HUES64 (cell line): ENCODE measurements around the gene UBR4.
"Not testable (repeated sequence)": the region's sequence is repeated elsewhere in the genome, so short reads cannot be mapped to it uniquely, and the experiment has no call there.

Experiments
- H3K27ac ChIP-seq: 2 replicates; pipeline ENCODE4 v1.7.0; 2013; ENCODE audit warnings: low read depth, low read length, inconsistent platforms
- H3K27me3 ChIP-seq: 2 replicates; pipeline ENCODE4 v1.6.1; 2013; ENCODE audit warnings: mild to moderate bottlenecking, low read length; ENCODE audit not compliant: insufficient read depth
- H3K36me3 ChIP-seq: 2 replicates; pipeline ENCODE4 v1.6.1; 2013; ENCODE audit warnings: mild to moderate bottlenecking, low read length; ENCODE audit not compliant: insufficient read depth
- H3K4me1 ChIP-seq: 2 replicates; pipeline ENCODE4 v1.6.1; 2013; ENCODE audit warnings: mild to moderate bottlenecking, low read length, moderate library complexity; ENCODE audit not compliant: insufficient read depth
- H3K4me3 ChIP-seq: 2 replicates; pipeline ENCODE4 v1.5.1; 2013; ENCODE audit warnings: mild to moderate bottlenecking, low read length, moderate library complexity
- H3K9ac ChIP-seq: 2 replicates; pipeline ENCODE4 v1.6.1; 2013; ENCODE audit warnings: mild to moderate bottlenecking, low read depth, low read length
- H3K9me3 ChIP-seq: 2 replicates; pipeline ENCODE4 v1.6.1; 2013; ENCODE audit warnings: low read depth, low read length; ENCODE audit not compliant: insufficient read depth
- WGBS: fragments of 150-250, 120-280 bp; methylation state at CpG from one replicate; pipeline ENCODE4 v1.1.7; 2013; ENCODE audit warnings: missing lambda C conversion rate; 5-methylcytosine and 5-hydroxymethylcytosine counted together

The UBR4 gene

GRCh38 chr1:19216585-19216984 is 6.5 kb upstream of the UBR4 start:
- H3K4me3 ChIP-seq, H3K27me3 ChIP-seq, H3K4me1 ChIP-seq, H3K9me3 ChIP-seq, H3K9ac ChIP-seq, H3K27ac ChIP-seq: not testable (repeated sequence)
- WGBS = 94% methylated on average over 4 of the region's 4 CpGs
- H3K36me3 ChIP-seq = peaks cover 91% of the 10 kb centered on the region

GRCh38 chr1:19213580-19213979 is 3.5 kb upstream of the UBR4 start:
- Histone ChIP-seq H3K27me3 (no peaks in the 10 kb centered on the region), H3K4me3 (no peak overlapping the region), H3K4me1 (peaks cover 9% of the 10 kb centered on the region), H3K9me3 (no peaks in the 10 kb centered on the region), H3K27ac (no peak overlapping the region), H3K9ac (no peak overlapping the region), H3K36me3 (peaks cover 61% of the 10 kb centered on the region)
- 100% methylated on average over 1 of the region's 1 CpG for WGBS

- H3K27me3 ChIP-seq = no peaks in the 10 kb centered on the region
- H3K9me3 ChIP-seq = no peaks in the 10 kb centered on the region
- no peak overlapping the region for H3K27ac ChIP-seq
- H3K36me3 ChIP-seq = peaks cover 47% of the 10 kb centered on the region
- no peak overlapping the region for H3K4me3 ChIP-seq
- no peak overlapping the region for H3K9ac ChIP-seq
- H3K4me1 ChIP-seq = peaks cover 11% of the 10 kb centered on the region
Measured at GRCh38 chr1:19212167-19212566, 2.1 kb upstream of the UBR4 start.

- WGBS = 24% methylated on average over 12 of the region's 12 CpGs
- Histone ChIP-seq H3K4me3 (peak overlapping the region; percentile 92), H3K27me3 (no peaks in the 10 kb centered on the region), H3K9me3 (no peaks in the 10 kb centered on the region), H3K4me1 (peaks cover 11% of the 10 kb centered on the region), H3K36me3 (peaks cover 36% of the 10 kb centered on the region), H3K9ac (peak overlapping the region; percentile 89), H3K27ac (peak overlapping the region; percentile 97)
Measured at GRCh38 chr1:19210772-19211549, 895 bp upstream of the UBR4 start.

- Histone ChIP-seq H3K27ac (peak overlapping the region; percentile 97), H3K27me3 (no peaks in the 10 kb centered on the region), H3K9ac (peak overlapping the region; percentile 89), H3K9me3 (no peaks in the 10 kb centered on the region), H3K4me3 (peak overlapping the region; percentile 92), H3K4me1 (peaks cover 11% of the 10 kb centered on the region), H3K36me3 (peaks cover 30% of the 10 kb centered on the region)
- 2% methylated on average over 27 of the region's 28 CpGs for WGBS
Measured at GRCh38 chr1:19209439-19209989, 552 bp downstream of the UBR4 start.

- H3K27ac ChIP-seq = peak overlapping the region; percentile 97
- H3K4me1 ChIP-seq = peaks cover 11% of the 10 kb centered on the region
- peak overlapping the region; percentile 89 for H3K9ac ChIP-seq
- H3K27me3 ChIP-seq = no peaks in the 10 kb centered on the region
- H3K36me3 ChIP-seq = peaks cover 24% of the 10 kb centered on the region
- WGBS = 48% methylated on average over 6 of the region's 8 CpGs
- H3K9me3 ChIP-seq = no peaks in the 10 kb centered on the region
- peak overlapping the region; percentile 92 for H3K4me3 ChIP-seq
Measured at GRCh38 chr1:19208710-19209438, 1.2 kb downstream of the UBR4 start.

GRCh38 chr1:19206947-19207346 is 3.1 kb downstream of the UBR4 start:
- Histone ChIP-seq H3K27me3 (no peaks in the 10 kb centered on the region), H3K9me3 (no peaks in the 10 kb centered on the region), H3K4me3 (no peak overlapping the region), H3K9ac (no peak overlapping the region), H3K4me1 (peaks cover 11% of the 10 kb centered on the region), H3K27ac (no peak overlapping the region), H3K36me3 (peaks cover 11% of the 10 kb centered on the region)
- 93% methylated on average over 3 of the region's 3 CpGs for WGBS

- no peak overlapping the region for H3K27ac ChIP-seq
- WGBS = 96% methylated on average over 5 of the region's 5 CpGs
- H3K9ac ChIP-seq = peak overlapping the region; percentile 14; the same call in 1 of the 2 replicates
Measured at GRCh38 chr1:19205845-19206244, 4.2 kb downstream of the UBR4 start.

GRCh38 chr1:19205403-19205802 is 4.7 kb downstream of the UBR4 start:
- Histone ChIP-seq H3K27me3 (no peaks in the 10 kb centered on the region), H3K36me3 (peaks cover 25% of the 10 kb centered on the region), H3K4me1 (peaks cover 7% of the 10 kb centered on the region), H3K27ac (no peak overlapping the region), H3K4me3 (no peak overlapping the region), H3K9me3 (no peaks in the 10 kb centered on the region), H3K9ac (peak overlapping the region; percentile 14; the same call in 1 of the 2 replicates)
- WGBS = 90% methylated on average over 1 of the region's 1 CpG

More at GRCh38 chr1:19205845-19206244, 4.2 kb downstream of the UBR4 start:
- H3K4me1 ChIP-seq = peaks cover 7% of the 10 kb centered on the region
- H3K36me3 ChIP-seq = peaks cover 21% of the 10 kb centered on the region
- H3K4me3 ChIP-seq = no peak overlapping the region
- no peaks in the 10 kb centered on the region for H3K9me3 ChIP-seq
- no peaks in the 10 kb centered on the region for H3K27me3 ChIP-seq

GRCh38 chr1:19204446-19205266 is 5.4 kb downstream of the UBR4 start:
- H3K9me3 ChIP-seq = no peaks in the 10 kb centered on the region
- peaks cover 7% of the 10 kb centered on the region for H3K4me1 ChIP-seq
- H3K36me3 ChIP-seq = peaks cover 33% of the 10 kb centered on the region
- H3K27ac ChIP-seq = no peak overlapping the region
- 97% methylated on average over 5 of the region's 6 CpGs for WGBS
- H3K9ac ChIP-seq = no peak overlapping the region
- H3K4me3 ChIP-seq = no peak overlapping the region
- H3K27me3 ChIP-seq = no peaks in the 10 kb centered on the region
